ENCODE data around the gene MGAT5.

Gene MGAT5

DNA sequence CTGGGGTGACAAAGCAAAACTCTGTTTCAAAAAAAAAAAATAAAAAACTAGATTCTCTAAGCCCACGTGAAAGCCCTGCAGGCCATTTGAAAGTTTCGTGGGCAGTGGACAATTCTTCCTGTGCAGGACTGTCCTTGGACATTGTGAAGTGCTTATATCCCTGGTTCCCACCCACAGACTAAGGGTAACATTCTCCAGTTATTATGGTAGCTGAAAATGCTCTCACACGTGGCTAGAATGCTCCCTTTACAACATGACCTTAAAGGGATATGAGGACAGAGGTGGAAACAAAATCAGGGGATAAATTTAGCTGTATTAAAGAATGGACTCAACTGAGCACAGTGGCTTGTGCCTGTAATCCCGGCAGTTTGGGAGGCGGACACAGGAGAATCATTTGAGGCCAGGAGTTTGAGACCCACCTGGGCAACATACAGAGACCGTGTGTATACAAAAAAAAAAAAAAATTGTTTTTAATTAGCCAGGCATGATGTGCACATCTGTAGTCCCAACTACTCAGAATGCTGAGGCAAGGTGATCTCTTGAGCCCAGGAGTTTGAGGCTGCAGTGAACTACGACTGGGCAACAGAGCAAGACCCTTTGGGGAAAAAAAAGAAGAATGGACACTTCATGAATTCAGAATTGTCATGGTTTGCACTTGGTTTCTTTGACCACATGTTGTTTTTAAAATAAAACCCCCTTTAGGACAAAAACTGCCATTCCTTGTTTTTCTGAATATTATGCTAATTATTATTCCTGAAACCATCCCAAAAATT lies 167.9 kb downstream of the MGAT5 start:
- no peak for DNase-seq (ENCODE audit: low spot score)

- no peak for DNase-seq (ENCODE audit: low spot score)
Observed at GRCh38 chr2:134425724-134426496, 172.0 kb downstream of the MGAT5 start.

- no peak for DNase-seq (ENCODE audit: low spot score)
Observed at GRCh38 chr2:134426721-134427120, 172.8 kb downstream of the MGAT5 start.

DNA sequence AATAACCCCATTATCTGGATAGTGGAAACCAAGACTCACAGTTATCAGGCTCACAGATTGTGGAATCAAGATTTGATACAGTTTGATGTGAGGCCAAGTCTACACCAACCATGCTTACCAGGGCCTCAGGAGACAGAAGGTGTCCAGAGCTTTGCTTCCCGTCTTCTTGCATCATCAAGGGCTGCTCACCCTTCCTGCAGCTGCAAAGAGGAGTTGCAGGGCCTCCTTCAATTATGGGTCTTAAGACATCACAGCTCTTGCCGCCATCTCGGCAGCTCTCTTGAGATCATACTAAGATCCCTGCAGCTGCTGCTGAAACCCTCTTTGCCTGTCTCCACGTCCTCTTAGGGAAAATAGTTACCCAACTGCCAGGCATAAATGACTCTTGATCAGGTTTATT lies 176.0 kb downstream of the MGAT5 start:
- no peak for DNase-seq (ENCODE audit: low spot score)

- no peak for DNase-seq (ENCODE audit: low spot score)
Observed at GRCh38 chr2:134431838-134432434, 178.1 kb downstream of the MGAT5 start.

- DNase-seq (ENCODE audit: low spot score) = no peak
Observed at GRCh38 chr2:134432435-134432883, 178.6 kb downstream of the MGAT5 start.

GRCh38 chr2:134433469-134433868 lies 179.6 kb downstream of the MGAT5 start:
- no peak for DNase-seq (ENCODE audit: low spot score)

GRCh38 chr2:134433979-134434378 lies 180.1 kb downstream of the MGAT5 start:
- DNase-seq (ENCODE audit: low spot score) = no peak

GRCh38 chr2:134435505-134435904 lies 181.6 kb downstream of the MGAT5 start:
- DNase-seq (ENCODE audit: low spot score) = no peak

DNA sequence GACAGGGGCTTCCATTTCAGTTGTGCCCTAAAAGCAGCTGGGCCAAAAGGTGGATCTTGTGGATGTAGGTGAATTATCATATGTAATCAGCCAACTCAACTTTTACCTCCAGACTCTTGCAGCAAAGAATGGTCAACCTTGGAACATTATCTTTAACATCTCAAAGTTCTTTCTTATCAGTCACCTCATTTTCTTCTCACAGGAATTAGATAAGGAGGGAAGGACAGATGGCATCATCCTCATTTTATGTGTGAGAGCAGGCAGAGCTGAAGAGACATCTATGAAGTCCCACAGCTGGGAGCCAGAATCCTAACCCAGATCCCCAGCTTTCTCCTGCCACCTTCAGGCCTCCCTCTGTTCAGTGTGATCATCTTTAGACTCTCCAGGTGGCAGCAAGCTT lies 182.1 kb downstream of the MGAT5 start:
- no peak for DNase-seq (ENCODE audit: low spot score)

GRCh38 chr2:134436706-134437105 lies 182.8 kb downstream of the MGAT5 start:
- DNase-seq (ENCODE audit: low spot score) = no peak

- no peak for DNase-seq (ENCODE audit: low spot score)
Observed at GRCh38 chr2:134438371-134438770, 184.5 kb downstream of the MGAT5 start.

DNA sequence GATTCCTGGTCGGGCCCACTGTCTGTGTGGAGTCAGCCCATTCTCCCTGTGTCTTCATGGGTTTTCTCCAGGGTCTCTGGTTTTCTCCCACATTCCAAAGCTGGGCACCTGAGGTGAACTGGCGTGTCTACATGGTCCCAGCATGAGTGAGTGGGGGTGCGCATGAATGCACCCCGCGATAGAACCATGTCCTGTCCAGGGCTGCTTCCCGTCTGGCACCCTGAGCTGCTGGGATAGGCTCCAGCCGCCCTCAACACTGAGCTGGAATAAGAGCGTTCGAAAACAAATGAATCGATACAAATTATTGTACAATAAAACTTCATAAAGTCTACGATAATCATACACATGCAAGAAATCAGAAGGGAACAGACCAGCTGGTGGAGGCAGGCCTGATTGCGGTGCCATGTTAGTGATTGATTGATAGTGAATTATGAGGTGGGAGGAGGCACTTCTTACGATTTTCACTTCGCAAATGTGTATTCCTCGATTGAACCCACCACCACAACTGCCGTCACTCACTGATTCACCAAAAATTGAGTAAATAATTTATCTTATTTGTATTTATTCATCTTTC lies 186.6 kb downstream of the MGAT5 start:
- DNase-seq (ENCODE audit: low spot score) = no peak

DNA sequence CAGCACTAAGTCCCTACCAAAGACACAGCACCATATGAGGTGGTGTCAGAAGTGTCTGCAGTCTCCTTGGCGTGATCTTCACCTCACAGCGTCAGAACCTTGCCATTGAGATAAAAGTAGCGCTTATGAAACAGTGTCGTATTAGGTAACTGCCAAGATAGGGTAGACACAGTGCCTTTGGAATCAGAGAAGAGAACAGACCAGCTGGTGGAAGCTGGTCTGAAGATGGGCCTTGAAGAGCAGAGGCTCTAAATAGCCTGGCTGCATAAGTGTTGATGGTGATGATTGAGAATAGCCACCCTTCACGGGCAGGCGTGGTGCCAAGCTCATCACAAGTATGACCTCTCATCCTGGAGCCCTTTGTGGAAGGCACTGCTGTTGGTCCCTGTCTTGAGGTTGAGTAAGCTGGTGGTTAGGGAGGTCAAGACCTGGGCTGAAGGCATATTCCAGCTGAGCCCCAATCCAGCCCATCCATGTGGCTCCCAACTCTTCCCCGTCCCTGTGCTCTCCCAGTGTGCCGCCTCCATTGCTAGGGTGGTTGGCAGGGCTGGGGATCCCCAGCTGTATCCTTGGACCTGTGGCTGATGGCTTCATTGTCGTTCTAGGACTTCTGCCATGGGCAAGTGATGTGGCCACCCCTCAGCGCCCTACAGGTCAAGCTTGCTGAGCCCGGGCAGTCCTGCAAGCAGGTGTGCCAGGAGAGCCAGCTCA lies 187.4 kb downstream of the MGAT5 start:
- no peak for DNase-seq (ENCODE audit: low spot score)

- DNase-seq (ENCODE audit: low spot score) = no peak
Observed at GRCh38 chr2:134443814-134444480, 190.1 kb downstream of the MGAT5 start.

DNA sequence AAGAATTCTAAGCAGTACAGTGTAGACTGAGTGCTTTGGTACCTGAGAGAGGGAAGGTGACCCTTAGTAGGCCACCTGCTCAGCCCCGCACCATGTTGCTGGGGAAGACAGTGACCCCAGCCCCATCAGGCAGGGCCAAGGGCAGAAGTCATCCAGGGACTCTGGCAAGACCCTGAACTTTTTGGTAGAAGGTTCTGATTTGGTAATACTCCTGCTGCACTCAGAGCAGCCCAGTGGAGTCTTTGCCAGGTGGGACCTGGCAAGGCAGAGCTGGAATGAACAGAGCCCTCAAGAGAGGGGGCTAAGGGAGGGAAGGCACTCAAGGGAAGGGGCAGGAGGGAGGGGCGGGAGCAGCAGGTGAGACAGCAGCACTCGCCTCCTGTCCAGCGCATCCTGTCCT lies 191.2 kb downstream of the MGAT5 start:
- DNase-seq (ENCODE audit: low spot score) = no peak

DNA sequence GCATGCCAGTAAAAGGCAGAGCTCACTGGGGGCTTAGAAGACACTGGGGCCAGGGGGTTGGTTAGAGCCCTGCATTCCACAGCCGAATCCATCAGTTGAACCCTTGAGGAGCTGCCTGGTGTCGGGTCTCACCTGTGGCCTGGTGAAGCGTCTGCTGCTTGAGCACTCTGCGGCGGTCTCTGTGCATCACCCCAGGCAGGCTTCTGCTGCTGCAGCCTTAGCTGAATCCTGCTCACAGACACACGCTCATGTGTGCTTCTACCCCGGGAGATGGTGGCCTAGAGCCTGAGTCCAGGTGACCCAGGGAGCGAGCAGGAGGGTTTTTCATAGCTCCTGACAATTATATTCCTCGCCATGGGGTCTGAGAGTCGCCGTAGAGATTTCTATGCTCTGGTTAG lies 192.1 kb downstream of the MGAT5 start:
- no peak for DNase-seq (ENCODE audit: low spot score)

- DNase-seq (ENCODE audit: low spot score) = no peak
Observed at GRCh38 chr2:134446383-134447017, 192.6 kb downstream of the MGAT5 start.

- DNase-seq (ENCODE audit: low spot score) = no peak
Observed at GRCh38 chr2:134447669-134448068, 193.8 kb downstream of the MGAT5 start.

DNA sequence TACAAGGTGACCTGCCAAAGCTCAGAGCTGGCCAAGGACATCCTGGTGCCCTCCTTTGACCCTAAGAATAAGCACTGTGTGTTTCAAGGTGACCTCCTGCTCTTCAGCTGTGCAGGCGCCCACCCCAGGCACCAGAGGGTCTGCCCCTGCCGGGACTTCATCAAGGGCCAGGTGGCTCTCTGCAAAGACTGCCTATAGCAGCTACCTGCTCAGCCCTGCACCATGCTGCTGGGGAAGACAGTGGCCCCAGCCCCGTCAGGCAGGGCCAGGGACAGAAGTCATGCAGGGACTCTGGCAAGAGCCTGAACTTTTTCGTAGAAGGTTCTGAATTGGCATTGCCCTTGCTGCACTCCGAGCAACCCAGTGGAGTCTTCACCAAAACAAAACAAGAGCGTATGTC lies 194.8 kb downstream of the MGAT5 start:
- no peak for DNase-seq (ENCODE audit: low spot score)

DNA sequence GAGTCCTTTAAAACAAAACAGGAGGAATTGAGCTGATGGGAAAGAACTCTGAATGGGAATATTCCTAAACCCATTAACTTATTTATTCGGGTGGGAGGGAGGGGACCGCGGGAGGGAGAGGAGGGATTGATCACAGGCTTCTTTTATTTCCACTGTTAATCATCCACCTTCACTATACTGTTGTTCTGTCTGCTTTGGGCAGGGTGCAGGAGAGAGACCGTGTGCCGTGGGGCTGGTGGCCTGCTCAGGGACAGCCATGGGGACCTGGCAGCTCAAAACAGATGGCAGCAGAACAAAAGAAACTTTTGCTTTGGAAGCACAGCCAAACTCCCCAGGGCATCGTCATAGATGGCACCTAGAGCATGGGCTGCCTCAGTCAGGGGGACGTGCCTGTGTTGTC lies 195.3 kb downstream of the MGAT5 start:
- DNase-seq (ENCODE audit: low spot score) = no peak
